SKM-1 treated with dmso at 0.1 percent for 144 hours (cell line): ENCODE measurements around the gene NCKAP1.
"Not testable (repeated sequence)": the region's sequence is repeated elsewhere in the genome, so short reads cannot be mapped to it uniquely, and the experiment has no call there.

Source experiments
- DNase-seq: peaks from one replicate; lab custom pipeline; 2025; ENCODE audit not compliant: unreplicated experiment; lab: John Stamatoyannopoulos, UW

The NCKAP1 gene

DNA sequence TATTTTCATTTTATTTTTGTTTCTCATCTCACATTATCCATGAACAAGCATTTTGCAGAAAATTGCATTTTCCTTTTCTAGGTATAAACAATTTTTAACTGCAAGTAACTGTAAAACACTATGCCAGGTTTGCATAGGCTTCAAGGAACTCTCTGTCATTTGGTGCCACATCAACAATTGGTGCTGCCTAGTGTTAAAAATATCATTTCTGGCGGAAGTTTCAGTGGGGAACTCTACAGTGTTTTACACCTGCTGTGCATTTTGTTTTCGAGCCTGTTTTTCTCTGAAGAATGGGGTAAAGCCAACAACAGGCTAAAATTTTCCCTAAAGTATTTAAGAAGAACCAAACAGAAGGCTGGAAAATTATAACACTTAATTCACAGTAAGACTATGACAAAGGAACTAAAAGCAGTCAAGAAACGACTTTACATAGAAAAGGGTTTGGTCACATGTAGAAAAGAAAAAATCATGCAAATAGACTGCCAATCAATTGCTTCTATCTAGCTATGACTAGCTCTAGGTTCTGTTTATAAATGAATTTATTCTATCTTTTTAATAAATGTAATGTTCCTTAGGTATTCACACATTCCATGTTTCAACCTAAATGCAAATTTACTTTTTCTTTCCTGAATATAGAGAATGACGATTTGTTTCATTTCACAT, 150.4 kb downstream of the NCKAP1 start:
- DNase-seq = no peak

GRCh38 chr2:182887093-182887492, 151.2 kb downstream of the NCKAP1 start:
- DNase-seq = no peak

DNA sequence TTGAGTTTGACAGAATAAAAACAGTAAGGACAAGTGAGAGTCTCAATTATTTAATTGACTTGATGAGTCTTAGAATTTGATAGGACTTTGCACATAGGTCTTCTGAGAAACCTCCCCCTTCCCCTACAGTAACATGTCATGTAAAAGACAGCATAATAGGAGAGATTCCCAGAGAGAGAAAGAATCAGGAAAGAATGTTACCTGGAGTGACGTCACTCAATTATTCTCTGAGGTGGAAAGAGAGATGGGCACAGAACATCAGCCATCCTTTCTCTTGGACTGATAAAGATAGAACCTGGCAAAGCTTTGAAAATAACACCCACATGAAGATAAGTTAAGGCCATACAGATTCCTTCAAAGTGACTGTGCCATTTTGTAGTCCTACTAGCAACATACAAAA, 152.5 kb downstream of the NCKAP1 start:
- DNase-seq = no peak

- DNase-seq = no peak
These were observed 154.8 kb downstream of the NCKAP1 start for GRCh38 chr2:182883451-182883850.

- not testable (repeated sequence) for DNase-seq
These were observed 158.2 kb downstream of the NCKAP1 start for GRCh38 chr2:182880100-182880499.

GRCh38 chr2:182876653-182877052, 161.6 kb downstream of the NCKAP1 start:
- DNase-seq = not testable (repeated sequence)

GRCh38 chr2:182870227-182870626, 168.0 kb downstream of the NCKAP1 start:
- no peak for DNase-seq

DNA sequence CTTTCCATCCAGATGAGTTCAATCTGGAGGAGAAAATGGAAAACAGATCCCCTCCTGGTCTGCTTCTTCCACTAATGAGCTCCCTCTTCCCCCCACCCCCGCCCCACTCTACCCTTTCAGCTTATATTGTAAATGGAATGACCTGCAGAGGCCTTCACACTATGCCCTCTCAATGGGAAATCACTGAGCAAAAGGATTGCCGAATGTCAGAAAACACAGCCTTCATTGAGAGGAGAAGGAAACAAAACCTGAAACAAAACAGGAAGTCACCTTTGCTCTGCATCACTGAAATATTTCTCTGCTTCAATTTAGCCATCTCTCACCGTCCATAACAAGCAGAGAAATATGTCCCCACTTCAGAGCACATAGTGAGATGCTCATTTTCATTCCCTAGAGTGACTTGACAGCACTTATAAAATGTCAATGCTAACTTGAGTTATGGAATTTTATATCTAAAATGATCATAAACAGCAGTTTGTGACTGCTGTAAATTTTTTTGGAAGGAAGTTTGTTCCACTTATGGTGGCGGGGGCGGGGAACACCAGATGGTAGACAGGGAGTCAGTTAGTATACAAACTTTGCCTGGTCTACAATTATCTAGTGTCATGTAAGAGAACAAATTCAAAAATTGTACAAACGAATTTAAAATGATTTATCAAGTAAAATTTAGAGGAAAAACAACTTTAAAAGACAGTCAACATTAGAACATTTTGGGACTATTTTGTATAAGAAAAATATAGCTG, 170.0 kb downstream of the NCKAP1 start:
- DNase-seq = no peak

GRCh38 chr2:182867426-182868053, 170.7 kb downstream of the NCKAP1 start:
- DNase-seq = no peak

- DNase-seq = no peak
These were observed 171.5 kb downstream of the NCKAP1 start, which contains the start of gene FRZB for GRCh38 chr2:182866461-182867406. Gene FRZB, minus strand, starts transcription at chr2:182866637. Its CDS starts 85 bp downstream, at chr2:182866552.

DNA sequence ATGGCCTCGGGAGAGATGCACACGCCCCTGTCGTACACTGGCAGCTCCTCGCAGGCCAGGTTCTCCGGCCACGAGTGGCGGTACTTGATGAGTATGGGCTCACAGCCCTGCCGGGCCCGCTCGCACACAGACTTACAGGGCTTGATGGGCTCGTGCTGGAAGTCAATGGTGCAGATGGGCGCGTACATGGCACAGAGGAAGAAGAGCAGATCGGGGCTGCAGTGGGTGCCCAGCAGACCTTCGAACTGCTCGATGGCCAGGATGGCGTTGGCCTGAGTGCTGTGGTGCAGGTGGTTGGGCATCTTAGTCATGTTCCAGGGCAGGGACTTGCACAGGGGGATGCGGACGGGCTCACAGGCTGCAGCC, 172.2 kb downstream of the NCKAP1 start:
- no peak for DNase-seq

- DNase-seq = no peak
These were observed 173.2 kb downstream of the NCKAP1 start for GRCh38 chr2:182864949-182865570.

DNA sequence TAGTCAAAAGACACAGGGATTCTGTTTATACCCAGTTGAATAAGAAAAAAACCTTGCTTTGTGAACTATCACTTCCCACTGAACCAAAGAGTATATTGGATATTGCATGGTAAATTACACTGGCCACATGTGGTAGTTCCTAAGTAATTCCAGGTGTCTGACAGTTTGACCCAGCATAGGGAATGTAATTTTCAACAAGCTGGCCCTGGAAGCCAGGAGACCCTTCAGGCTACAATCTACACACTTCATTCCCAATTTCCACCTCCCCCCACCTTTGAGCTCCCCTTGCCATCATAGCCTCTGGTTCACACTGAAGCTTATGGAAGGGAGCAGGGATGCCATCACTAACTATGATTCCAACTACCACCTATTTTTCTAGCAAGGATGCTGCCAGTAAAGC, 174.6 kb downstream of the NCKAP1 start:
- DNase-seq = no peak

GRCh38 chr2:182862091-182862490, 176.2 kb downstream of the NCKAP1 start:
- no peak for DNase-seq

GRCh38 chr2:182860858-182861257, 177.4 kb downstream of the NCKAP1 start:
- no peak for DNase-seq
